ENCODE results near the gene CADPS.

DNA sequence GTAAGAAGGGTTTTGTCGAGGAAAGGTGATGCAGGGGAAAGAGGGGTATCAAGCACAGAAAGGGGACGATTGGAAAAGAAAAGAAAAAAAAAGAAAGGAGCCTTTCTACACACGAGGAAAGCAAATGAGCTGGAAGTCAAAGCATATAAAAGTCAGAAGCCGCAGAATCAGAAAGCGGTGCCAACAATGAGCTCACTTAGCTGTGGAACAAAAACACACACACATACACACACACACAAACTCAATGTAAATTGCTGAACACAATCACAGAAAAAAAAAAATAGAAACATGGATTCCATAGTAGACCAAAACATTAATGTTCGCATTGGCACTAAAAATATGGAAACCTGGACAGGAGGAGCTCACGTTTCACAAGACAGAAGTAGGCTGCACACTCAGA is 438.4 kb downstream of the CADPS start:
- TF ChIP-seq, protein P1, sequence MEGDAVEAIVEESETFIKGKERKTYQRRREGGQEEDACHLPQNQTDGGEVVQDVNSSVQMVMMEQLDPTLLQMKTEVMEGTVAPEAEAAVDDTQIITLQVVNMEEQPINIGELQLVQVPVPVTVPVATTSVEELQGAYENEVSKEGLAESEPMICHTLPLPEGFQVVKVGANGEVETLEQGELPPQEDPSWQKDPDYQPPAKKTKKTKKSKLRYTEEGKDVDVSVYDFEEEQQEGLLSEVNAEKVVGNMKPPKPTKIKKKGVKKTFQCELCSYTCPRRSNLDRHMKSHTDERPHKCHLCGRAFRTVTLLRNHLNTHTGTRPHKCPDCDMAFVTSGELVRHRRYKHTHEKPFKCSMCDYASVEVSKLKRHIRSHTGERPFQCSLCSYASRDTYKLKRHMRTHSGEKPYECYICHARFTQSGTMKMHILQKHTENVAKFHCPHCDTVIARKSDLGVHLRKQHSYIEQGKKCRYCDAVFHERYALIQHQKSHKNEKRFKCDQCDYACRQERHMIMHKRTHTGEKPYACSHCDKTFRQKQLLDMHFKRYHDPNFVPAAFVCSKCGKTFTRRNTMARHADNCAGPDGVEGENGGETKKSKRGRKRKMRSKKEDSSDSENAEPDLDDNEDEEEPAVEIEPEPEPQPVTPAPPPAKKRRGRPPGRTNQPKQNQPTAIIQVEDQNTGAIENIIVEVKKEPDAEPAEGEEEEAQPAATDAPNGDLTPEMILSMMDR (IDR thresholded peaks at IDR 0.05): no peak
- TF ChIP-seq POLR2A (IDR thresholded peaks at IDR 0.05): no peak
